Stimulated activated CD8-positive, alpha-beta memory T cell treated with anti-CD3 and anti-CD28 coated beads, Interleukin-7, amount 100 ng/mL, for 24 hours (primary cell): ENCODE measurements around the gene SAMD7.

Experiments
- DNase-seq: peaks from one replicate; pipeline ENCODE4 v3.0.0-alpha.2; 2020; ENCODE audit warnings: low read depth

Gene SAMD7

DNA sequence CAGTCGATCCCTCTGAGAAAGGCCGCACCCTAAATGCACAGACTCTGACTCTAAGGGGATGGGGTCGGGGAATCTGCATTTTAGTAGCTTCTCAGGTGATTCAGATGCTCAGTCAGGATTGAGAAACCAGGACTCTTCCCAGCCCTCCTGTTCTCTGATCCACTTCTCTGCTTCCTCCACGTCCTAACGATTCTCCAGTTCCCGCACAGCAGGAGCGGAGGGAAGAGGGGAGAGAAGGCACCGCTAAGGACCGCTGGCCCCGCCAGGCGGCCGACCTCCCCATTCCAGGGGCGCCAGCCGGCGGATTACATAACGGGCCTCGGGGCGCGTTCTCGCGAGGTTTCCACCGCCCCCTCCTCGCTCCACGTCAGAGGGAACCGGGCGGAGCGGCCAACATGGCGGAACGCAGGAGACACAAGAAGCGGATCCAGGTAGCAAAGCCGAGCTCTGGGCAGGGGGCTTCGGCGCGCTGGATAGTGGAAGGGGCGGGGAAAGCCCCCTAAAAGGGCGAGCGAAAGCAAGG lies 55.1 kb downstream of the SAMD7 start, which contains the start of gene SEC62:
Gene SEC62 (plus strand): TSS at position 380 of the 523 bp plus-strand sequence. CDS start 16 bp downstream, at position 396.
- peak; percentile 91 for DNase-seq

DNA sequence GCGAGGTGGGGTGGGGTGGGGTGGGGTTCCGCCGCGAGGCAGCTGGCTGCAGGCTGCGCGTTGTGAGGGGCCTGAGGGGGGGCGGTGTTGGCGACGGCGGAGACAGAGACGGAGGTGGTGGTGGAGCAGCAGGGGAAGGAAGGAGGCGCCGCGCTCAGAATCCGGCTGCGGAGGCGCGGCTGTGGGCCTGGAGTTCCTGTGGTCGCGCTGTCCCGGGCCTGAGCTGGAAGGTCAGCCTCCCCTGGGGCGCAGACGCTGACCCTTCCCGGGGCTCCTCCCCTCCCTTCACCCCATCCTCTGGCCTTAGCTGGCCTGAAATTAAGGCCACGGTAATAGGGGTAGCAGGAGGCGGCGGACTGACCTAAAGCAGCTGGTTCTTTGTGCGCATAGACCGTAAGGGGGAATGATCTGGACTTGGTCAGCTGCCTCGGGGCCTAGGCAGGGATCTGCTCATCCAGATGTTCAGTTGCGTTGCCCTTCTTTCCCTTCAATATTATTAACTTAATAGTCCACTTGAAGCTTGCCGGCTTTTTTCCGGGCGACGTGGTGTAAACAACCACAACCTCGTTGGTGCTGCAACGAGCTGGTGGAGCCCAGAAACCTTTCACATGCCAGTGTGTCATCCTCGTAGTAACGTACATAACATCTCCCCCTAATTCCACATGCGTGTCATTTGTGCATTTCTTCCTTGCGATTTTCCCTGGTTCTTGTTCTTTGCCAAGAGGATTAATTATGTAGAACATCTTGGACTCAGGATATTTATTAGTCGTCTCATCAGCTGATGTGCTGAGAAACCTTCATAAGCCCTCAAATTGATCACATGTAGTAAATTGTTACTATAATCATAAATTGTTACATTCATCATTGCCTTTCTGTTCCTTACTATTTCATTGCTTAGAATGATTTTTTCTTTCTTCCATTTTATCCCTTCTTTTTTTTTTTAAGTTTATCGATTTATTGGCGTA lies 55.9 kb downstream of the SAMD7 start:
- no peak for DNase-seq

DNA sequence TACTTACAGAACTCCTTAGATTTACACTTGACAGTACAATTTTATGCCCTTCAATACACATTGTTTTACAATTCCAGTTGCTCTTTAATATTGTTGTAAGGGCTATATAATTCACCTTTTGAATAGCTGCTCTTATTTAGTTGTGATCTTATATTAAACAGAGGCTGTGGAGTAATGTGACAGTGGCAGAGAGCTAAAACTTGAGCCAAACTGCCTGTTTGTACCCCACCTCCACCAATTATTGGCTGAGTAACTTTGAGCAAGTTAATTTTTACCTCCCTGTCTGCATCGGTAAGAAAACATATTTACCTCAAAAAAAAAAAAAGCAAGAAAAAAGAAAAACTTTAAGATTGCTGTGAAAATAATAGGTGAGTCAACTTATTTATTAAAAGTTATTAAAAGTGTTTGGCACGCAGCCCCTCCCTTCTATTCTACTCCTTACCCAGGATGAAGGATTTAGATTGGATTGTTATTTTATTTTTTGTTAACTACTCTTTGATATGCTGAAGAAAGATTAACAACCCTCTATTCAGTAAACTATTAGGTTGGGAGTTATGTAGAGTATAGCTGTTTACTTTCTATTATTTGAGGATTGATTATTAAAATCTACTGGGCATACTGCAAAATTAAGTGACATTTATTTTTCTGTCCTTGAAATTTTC lies 57.0 kb downstream of the SAMD7 start:
- DNase-seq: no peak

GRCh38 chr3:169969174-169970095 lies 58.1 kb downstream of the SAMD7 start:
- DNase-seq: no peak

DNA sequence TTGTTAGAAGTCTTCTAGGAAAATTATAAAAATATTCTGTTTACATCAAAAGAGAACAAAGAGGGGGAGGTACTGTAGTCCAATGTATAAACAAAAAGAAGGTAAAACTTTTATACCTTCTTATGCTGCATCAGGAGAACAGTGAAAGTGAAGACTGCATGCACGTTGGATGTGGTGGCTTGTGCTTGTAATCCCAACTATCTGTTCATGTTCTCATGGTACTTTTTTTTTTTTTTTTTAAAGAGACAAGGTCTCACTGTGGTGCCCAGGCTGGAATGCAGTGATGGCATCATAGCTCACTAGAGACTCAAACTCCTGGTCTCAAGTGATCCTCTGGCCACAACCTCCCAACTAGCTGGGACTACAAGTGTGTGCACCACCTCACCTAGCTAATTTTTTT lies 59.5 kb downstream of the SAMD7 start:
- DNase-seq: no peak

GRCh38 chr3:169971522-169971921 lies 60.1 kb downstream of the SAMD7 start:
- DNase-seq: no peak

- no peak for DNase-seq
Observed at GRCh38 chr3:169980055-169980454, 68.7 kb downstream of the SAMD7 start.

DNA sequence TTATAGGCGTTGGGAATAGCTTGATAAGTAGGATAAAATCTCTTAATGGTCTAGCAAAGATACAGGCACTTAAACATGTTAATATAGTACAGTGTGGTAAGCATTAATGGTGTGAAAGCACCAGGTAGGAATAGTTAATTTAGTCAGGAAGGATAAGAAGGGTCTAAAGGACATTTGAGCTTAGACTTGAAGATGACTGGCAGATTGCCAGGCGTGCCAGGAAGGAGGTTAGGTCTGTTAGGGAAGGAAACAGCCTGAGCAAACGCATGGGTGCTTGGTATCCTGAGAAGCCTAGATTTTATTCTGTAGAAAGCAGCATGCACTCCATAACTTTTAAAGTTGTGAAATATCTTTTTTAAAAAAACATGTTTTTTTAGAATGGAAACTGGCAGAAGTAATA lies 72.9 kb downstream of the SAMD7 start:
- no peak for DNase-seq
